Type B pancreatic cell (in vitro differentiated cells): ENCODE results near the gene BDKRB2. TPM values are rescaled to one million over a fixed set of nuclear protein-coding genes. Genes with fewer than 3 reads are reported as not detected.
A peak's percentile ranks its signal among the peaks of the same experiment; 100 is the strongest.

Source experiments
- DNase-seq: peaks from one replicate; pipeline ENCODE4 v3.0.0; 2021; ENCODE audit warnings: mixed read lengths; ENCODE audit not compliant: unreplicated experiment; ENCODE audit errors: extremely low spot score
- H3K27ac Mint-ChIP-seq: 2 replicates; pipeline ENCODE4 v1.8.0; 2021; ENCODE audit warnings: mild to moderate bottlenecking, mixed read lengths
- H3K27me3 Mint-ChIP-seq: 2 replicates; pipeline ENCODE4 v1.8.0; 2021; ENCODE audit warnings: mixed read lengths
- H3K36me3 Mint-ChIP-seq: 2 replicates; pipeline ENCODE4 v1.8.0; 2021; ENCODE audit warnings: mixed read lengths
- H3K4me1 Mint-ChIP-seq: one replicate; pipeline ENCODE4 v1.8.0; 2021; ENCODE audit warnings: mixed read lengths; ENCODE audit not compliant: unreplicated experiment
- H3K4me3 Mint-ChIP-seq: 2 replicates; pipeline ENCODE4 v1.8.0; 2021; ENCODE audit warnings: mild to moderate bottlenecking, mixed read lengths
- H3K9me3 Mint-ChIP-seq: 2 replicates; pipeline ENCODE4 v1.8.0; 2021; ENCODE audit warnings: mixed read lengths
- CTCF ChIP-seq: fragments of 200-600 bp; sonication (generic); conservative IDR thresholded peaks from 2 replicates; pipeline ENCODE4 v1.5.0; 2021; ENCODE audit warnings: antibody characterized with exemption, mild to moderate bottlenecking
- total RNA-seq: library from RNA; stranded (reverse); gene quantifications from 2 replicates; pipeline ENCODE4 v1.2.1, GENCODE V29; 2021; ENCODE audit warnings: low replicate concordance

The BDKRB2 gene
- total RNA-seq, 1 donor from 2014 or later: 2.1 TPM

- no peak for DNase-seq
- Mint-ChIP-seq H3K27me3 (peaks cover 9% of the 10 kb centered on the region), H3K4me3 (no peak overlapping the region), H3K36me3 (no peaks in the 10 kb centered on the region), H3K9me3 (peaks cover 15% of the 10 kb centered on the region), H3K27ac (no peak overlapping the region), H3K4me1 (peaks cover 25% of the 10 kb centered on the region)
- no peak for TF ChIP-seq CTCF
Measured at GRCh38 chr14:96264200-96264553, 59.5 kb downstream of the BDKRB2 start.

DNA sequence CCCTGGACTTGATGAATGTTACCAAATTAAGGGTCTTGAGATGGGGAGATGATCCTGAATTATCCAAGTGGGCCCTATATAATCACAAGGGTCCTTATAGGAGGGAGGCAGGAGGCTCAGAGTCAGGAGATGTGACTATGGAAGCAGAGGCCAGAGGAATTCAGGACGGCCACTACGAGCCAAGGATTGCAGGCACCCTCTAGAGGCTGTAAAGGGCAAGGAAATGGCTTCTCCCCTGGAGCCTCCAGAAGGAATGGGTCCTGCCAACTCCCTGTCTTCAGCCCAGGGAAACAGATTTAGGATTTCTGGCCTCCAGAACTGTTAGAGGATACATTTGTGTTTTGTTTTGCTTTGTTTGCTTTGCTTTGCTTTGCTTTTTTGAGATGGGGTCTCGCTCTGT lies 60.2 kb downstream of the BDKRB2 start:
- no peaks in the 10 kb centered on the region for H3K36me3 Mint-ChIP-seq
- no peak for TF ChIP-seq CTCF
- no peak overlapping the region for H3K4me3 Mint-ChIP-seq
- H3K27me3 Mint-ChIP-seq: peaks cover 9% of the 10 kb centered on the region
- DNase-seq: no peak
- peaks cover 25% of the 10 kb centered on the region for H3K4me1 Mint-ChIP-seq
- H3K9me3 Mint-ChIP-seq: peaks cover 15% of the 10 kb centered on the region
- peak overlapping the region; percentile 91 for H3K27ac Mint-ChIP-seq

- Mint-ChIP-seq H3K27ac (peak overlapping the region; percentile 91), H3K27me3 (peaks cover 8% of the 10 kb centered on the region), H3K4me3 (no peak overlapping the region), H3K4me1 (peaks cover 25% of the 10 kb centered on the region), H3K36me3 (no peaks in the 10 kb centered on the region), H3K9me3 (peaks cover 15% of the 10 kb centered on the region)
- no peak for TF ChIP-seq CTCF
- no peak for DNase-seq
Measured at GRCh38 chr14:96265383-96266095, 60.9 kb downstream of the BDKRB2 start.

DNA sequence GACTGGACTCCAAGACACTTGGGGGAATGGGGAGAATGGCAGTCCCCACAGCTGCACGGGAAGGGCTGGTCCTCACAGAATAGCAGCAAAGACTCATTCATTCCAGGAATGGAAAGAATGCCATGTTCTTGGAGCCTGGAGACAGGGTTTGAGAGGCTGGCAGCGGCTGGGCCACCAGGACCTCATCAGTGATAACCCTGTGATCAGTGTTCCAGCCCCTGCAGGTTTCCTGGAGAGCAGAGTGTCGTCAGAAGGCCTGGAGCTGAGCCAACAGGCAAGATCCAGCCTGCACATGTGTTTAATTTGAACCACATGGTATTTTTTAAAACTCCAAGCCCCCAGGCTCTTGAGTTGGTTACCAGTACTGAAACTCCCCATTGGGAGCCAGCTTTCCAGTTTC lies 62.7 kb downstream of the BDKRB2 start:
- TF ChIP-seq CTCF: no peak
- Mint-ChIP-seq H3K9me3 (peaks cover 17% of the 10 kb centered on the region), H3K27ac (peak overlapping the region; percentile 68), H3K27me3 (no peaks in the 10 kb centered on the region), H3K4me1 (peaks cover 25% of the 10 kb centered on the region), H3K36me3 (no peaks in the 10 kb centered on the region), H3K4me3 (peak overlapping the region; percentile 15)
- peak; percentile 66 for DNase-seq

- Mint-ChIP-seq H3K4me1 (peaks cover 25% of the 10 kb centered on the region), H3K4me3 (peak overlapping the region; percentile 45), H3K27ac (peak overlapping the region; percentile 68), H3K36me3 (no peaks in the 10 kb centered on the region), H3K27me3 (no peaks in the 10 kb centered on the region), H3K9me3 (peaks cover 17% of the 10 kb centered on the region)
- TF ChIP-seq CTCF: no peak
- peak; percentile 16 for DNase-seq
Measured at GRCh38 chr14:96267916-96268315, 63.3 kb downstream of the BDKRB2 start.
